Measurements from ENCODE around the gene DAO. TPM values are rescaled to one million over a fixed set of nuclear protein-coding genes. Genes with fewer than 3 reads are reported as not detected.
"Not testable (repeated sequence)": the region's sequence is repeated elsewhere in the genome, so short reads cannot be mapped to it uniquely, and the experiment has no call there.

Gene DAO
- polyA plus RNA-seq, 1 donor from 2014 or later = not detected

GRCh38 chr12:108865169-108865568 lies 14.7 kb upstream of the DAO start:
- H3K27ac ChIP-seq (ENCODE audit: low read length) = no peak overlapping the region
- no peak for TF ChIP-seq TAF1 (IDR thresholded peaks at IDR 0.05; ENCODE audit: low read depth)
- TF ChIP-seq EP300 (conservative IDR thresholded peaks at IDR 0.05; ENCODE audit: poor library complexity, severe bottlenecking) = no peak
- TF ChIP-seq POLR2AphosphoS5 (IDR thresholded peaks at IDR 0.05) = no peak
- TF ChIP-seq SMC3 (conservative IDR thresholded peaks at IDR 0.05; ENCODE audit: poor library complexity) = no peak
- TF ChIP-seq, protein P1, sequence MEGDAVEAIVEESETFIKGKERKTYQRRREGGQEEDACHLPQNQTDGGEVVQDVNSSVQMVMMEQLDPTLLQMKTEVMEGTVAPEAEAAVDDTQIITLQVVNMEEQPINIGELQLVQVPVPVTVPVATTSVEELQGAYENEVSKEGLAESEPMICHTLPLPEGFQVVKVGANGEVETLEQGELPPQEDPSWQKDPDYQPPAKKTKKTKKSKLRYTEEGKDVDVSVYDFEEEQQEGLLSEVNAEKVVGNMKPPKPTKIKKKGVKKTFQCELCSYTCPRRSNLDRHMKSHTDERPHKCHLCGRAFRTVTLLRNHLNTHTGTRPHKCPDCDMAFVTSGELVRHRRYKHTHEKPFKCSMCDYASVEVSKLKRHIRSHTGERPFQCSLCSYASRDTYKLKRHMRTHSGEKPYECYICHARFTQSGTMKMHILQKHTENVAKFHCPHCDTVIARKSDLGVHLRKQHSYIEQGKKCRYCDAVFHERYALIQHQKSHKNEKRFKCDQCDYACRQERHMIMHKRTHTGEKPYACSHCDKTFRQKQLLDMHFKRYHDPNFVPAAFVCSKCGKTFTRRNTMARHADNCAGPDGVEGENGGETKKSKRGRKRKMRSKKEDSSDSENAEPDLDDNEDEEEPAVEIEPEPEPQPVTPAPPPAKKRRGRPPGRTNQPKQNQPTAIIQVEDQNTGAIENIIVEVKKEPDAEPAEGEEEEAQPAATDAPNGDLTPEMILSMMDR (IDR thresholded peaks at IDR 0.05; ENCODE audit: poor library complexity, severe bottlenecking) = no peak
- TF ChIP-seq, protein P2, sequence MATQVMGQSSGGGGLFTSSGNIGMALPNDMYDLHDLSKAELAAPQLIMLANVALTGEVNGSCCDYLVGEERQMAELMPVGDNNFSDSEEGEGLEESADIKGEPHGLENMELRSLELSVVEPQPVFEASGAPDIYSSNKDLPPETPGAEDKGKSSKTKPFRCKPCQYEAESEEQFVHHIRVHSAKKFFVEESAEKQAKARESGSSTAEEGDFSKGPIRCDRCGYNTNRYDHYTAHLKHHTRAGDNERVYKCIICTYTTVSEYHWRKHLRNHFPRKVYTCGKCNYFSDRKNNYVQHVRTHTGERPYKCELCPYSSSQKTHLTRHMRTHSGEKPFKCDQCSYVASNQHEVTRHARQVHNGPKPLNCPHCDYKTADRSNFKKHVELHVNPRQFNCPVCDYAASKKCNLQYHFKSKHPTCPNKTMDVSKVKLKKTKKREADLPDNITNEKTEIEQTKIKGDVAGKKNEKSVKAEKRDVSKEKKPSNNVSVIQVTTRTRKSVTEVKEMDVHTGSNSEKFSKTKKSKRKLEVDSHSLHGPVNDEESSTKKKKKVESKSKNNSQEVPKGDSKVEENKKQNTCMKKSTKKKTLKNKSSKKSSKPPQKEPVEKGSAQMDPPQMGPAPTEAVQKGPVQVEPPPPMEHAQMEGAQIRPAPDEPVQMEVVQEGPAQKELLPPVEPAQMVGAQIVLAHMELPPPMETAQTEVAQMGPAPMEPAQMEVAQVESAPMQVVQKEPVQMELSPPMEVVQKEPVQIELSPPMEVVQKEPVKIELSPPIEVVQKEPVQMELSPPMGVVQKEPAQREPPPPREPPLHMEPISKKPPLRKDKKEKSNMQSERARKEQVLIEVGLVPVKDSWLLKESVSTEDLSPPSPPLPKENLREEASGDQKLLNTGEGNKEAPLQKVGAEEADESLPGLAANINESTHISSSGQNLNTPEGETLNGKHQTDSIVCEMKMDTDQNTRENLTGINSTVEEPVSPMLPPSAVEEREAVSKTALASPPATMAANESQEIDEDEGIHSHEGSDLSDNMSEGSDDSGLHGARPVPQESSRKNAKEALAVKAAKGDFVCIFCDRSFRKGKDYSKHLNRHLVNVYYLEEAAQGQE (IDR thresholded peaks at IDR 0.05; ENCODE audit: borderline replicate concordance) = no peak
- no peak for TF ChIP-seq EZH2 (IDR thresholded peaks at IDR 0.05; ENCODE audit: borderline replicate concordance, insufficient read depth, low read length, poor library complexity, severe bottlenecking)
- no peak for TF ChIP-seq RAD21 (conservative IDR thresholded peaks at IDR 0.05)
- no peak for TF ChIP-seq MXI1 (conservative IDR thresholded peaks at IDR 0.05; ENCODE audit: poor library complexity, severe bottlenecking)
- no peak overlapping the region for H3K4me2 ChIP-seq (ENCODE audit: low read length)
- no peak overlapping the region for H3K9ac ChIP-seq (ENCODE audit: low read length)
- H4K20me1 ChIP-seq (ENCODE audit: insufficient read depth) = no peaks in the 10 kb centered on the region
- no peaks in the 10 kb centered on the region for H3K79me2 ChIP-seq (replicated peaks; ENCODE audit: insufficient read depth, low read length)
- H3K9me3 ChIP-seq (ENCODE audit: low read length) = no peaks in the 10 kb centered on the region
- no peaks in the 10 kb centered on the region for H3K9me2 ChIP-seq (ENCODE audit: insufficient read depth, low read length)
- H3K4me3 ChIP-seq (ENCODE audit: low read length) = no peak overlapping the region
- no peaks in the 10 kb centered on the region for H3K36me3 ChIP-seq (ENCODE audit: insufficient read depth, low read length)
- H3K27me3 ChIP-seq (ENCODE audit: insufficient read depth, low read depth, low read length) = no peaks in the 10 kb centered on the region
- H3F3A ChIP-seq (ENCODE audit: insufficient read depth, low read length, poor library complexity, severe bottlenecking) = no peaks in the 10 kb centered on the region
- no peak overlapping the region for H2AFZ ChIP-seq (ENCODE audit: low read depth, low read length)

DNA sequence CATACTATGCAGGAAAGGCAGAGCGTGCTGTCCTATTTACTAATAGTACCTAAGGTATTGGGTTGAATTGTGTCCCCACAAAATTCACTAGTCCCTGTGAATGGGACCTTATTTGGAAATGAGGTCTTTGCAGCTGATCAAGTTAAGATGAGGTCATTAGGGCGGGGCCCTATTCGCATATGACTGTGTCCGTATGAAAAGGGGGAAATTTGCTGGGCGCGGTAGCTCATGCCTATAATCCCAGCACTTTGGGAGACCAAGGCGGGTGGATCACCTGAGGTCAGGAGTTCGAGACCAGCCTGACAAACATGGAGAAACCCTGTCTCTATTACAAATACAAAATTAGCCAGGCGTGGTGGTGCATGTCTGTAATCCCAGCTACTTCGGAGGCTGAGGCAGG lies 13.8 kb upstream of the DAO start:
- not testable (repeated sequence) for H3K9me3 ChIP-seq (ENCODE audit: low read length); H3K4me3 ChIP-seq (ENCODE audit: low read length); H4K20me1 ChIP-seq (ENCODE audit: insufficient read depth); H3K4me2 ChIP-seq (ENCODE audit: low read length); H3K27me3 ChIP-seq (ENCODE audit: insufficient read depth, low read depth, low read length); H3K79me2 ChIP-seq (replicated peaks; ENCODE audit: insufficient read depth, low read length); H3K9me2 ChIP-seq (ENCODE audit: insufficient read depth, low read length); H2AFZ ChIP-seq (ENCODE audit: low read depth, low read length); H3K36me3 ChIP-seq (ENCODE audit: insufficient read depth, low read length); H3F3A ChIP-seq (ENCODE audit: insufficient read depth, low read length, poor library complexity, severe bottlenecking); H3K27ac ChIP-seq (ENCODE audit: low read length); H3K9ac ChIP-seq (ENCODE audit: low read length)

DNA sequence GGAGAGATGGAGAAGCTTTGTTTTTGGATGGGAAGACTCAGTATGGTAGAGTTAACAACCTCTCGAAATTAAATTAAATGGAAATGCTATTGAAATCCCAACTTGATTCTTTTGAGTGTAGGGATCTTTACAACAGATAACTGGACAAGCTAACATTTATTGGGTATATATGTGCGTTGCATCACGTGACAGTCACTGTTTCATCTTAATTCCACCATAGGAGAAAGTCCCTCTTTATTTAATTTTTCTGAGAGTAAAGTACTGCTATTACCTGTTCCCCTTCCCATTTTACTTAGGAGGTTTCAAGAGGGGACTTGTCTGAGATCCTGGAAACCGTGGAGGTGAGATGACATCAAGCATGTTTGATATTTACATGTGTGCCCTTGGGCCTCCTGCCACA lies 11.1 kb upstream of the DAO start:
- Histone ChIP-seq H3K36me3 (ENCODE audit: insufficient read depth, low read length) (no peaks in the 10 kb centered on the region), H3K9ac (ENCODE audit: low read length) (no peak overlapping the region), H3F3A (ENCODE audit: insufficient read depth, low read length, poor library complexity, severe bottlenecking) (no peaks in the 10 kb centered on the region), H3K4me2 (ENCODE audit: low read length) (no peak overlapping the region), H3K9me2 (ENCODE audit: insufficient read depth, low read length) (no peaks in the 10 kb centered on the region), H2AFZ (ENCODE audit: low read depth, low read length) (no peak overlapping the region), H3K4me3 (ENCODE audit: low read length) (no peak overlapping the region), H3K27ac (ENCODE audit: low read length) (no peak overlapping the region), H4K20me1 (ENCODE audit: insufficient read depth) (no peaks in the 10 kb centered on the region), H3K9me3 (ENCODE audit: low read length) (no peaks in the 10 kb centered on the region), H3K27me3 (ENCODE audit: insufficient read depth, low read depth, low read length) (no peaks in the 10 kb centered on the region), H3K79me2 (replicated peaks; ENCODE audit: insufficient read depth, low read length) (no peaks in the 10 kb centered on the region)
- TF ChIP-seq TAF1 (IDR thresholded peaks at IDR 0.05; ENCODE audit: low read depth) = no peak
- TF ChIP-seq MXI1 (conservative IDR thresholded peaks at IDR 0.05; ENCODE audit: poor library complexity, severe bottlenecking) = no peak
- TF ChIP-seq EP300 (conservative IDR thresholded peaks at IDR 0.05; ENCODE audit: poor library complexity, severe bottlenecking) = no peak
- TF ChIP-seq, protein P1 (IDR thresholded peaks at IDR 0.05; ENCODE audit: poor library complexity, severe bottlenecking) = no peak
- TF ChIP-seq, protein P2 (IDR thresholded peaks at IDR 0.05; ENCODE audit: borderline replicate concordance) = no peak
- TF ChIP-seq EZH2 (IDR thresholded peaks at IDR 0.05; ENCODE audit: borderline replicate concordance, insufficient read depth, low read length, poor library complexity, severe bottlenecking) = no peak
- no peak for TF ChIP-seq POLR2AphosphoS5 (IDR thresholded peaks at IDR 0.05)

Measured in neural cell (in vitro differentiated cells).